Gastroesophageal sphincter (tissue), 3 donors: Measurements from ENCODE around the gene STX1A.

Experiments
- CTCF ChIP-seq, 4 experiments: fragments of 200-600 bp in 2 of 4; fragments of 450-650 bp in 2 of 4; sonication (generic) in 1 of 4; IDR thresholded peaks; one replicate each; pipeline ENCODE4 v1.5.1; 2017 to 2019; ENCODE audit warnings: antibody characterized with exemption in 4 of 4, mild to moderate bottlenecking in 2 of 4, moderate library complexity in 2 of 4
- POLR2A ChIP-seq, 2 donors: fragments of 450-650 bp; IDR thresholded peaks; one replicate each; pipeline ENCODE4 v1.6.1; 2017; ENCODE audit warnings: antibody characterized with exemption in 2 of 2, mild to moderate bottlenecking in 2 of 2, moderate library complexity in 1 of 2
- POLR2AphosphoS5 ChIP-seq: sonication (generic); formaldehyde crosslinking; IDR thresholded peaks from one replicate; pipeline ENCODE4 v1.6.1; 2017; ENCODE audit warnings: antibody characterized with exemption

- TF ChIP-seq CTCF (IDR thresholded peaks at IDR 0.05) (no peak), POLR2AphosphoS5 (no peak), POLR2A (IDR thresholded peaks at IDR 0.05) (no peak)
These were observed 59.5 kb downstream of the STX1A start for GRCh38 chr7:73659983-73660382.
